Karpas-422 (cell line): ENCODE measurements around the gene KMT2C. TPM values are rescaled to one million over a fixed set of nuclear protein-coding genes. Genes with fewer than 3 reads are reported as not detected.
"Not testable (repeated sequence)": the region's sequence is repeated elsewhere in the genome, so short reads cannot be mapped to it uniquely, and the experiment has no call there.

Source experiments
- DNase-seq: peaks from one replicate; pipeline ENCODE4 v3.0.0-alpha.2; 2015
- H2AFZ ChIP-seq: fragments of 200-600 bp; sonication (generic); 2 replicates; pipeline ENCODE4 v1.6.1; 2014; ENCODE audit warnings: antibody characterized with exemption, low read length, mixed read lengths
- H3K27ac ChIP-seq: fragments of 200-600 bp; sonication (generic); 2 replicates; pipeline ENCODE4 v1.5.1; 2014; ENCODE audit warnings: mild to moderate bottlenecking, low read length, moderate library complexity
- H3K27me3 ChIP-seq: fragments of 200-600 bp; sonication (generic); 2 replicates; pipeline ENCODE4 v1.6.1; 2014; ENCODE audit warnings: low read length, mixed read lengths
- H3K36me3 ChIP-seq: fragments of 200-600 bp; sonication (generic); 2 replicates; pipeline ENCODE4 v1.6.1; 2014; ENCODE audit warnings: low read length, mixed read lengths; ENCODE audit not compliant: insufficient read depth
- H3K4me1 ChIP-seq: fragments of 200-600 bp; sonication (generic); 2 replicates; pipeline ENCODE4 v1.6.1; 2014; ENCODE audit warnings: mild to moderate bottlenecking, low read length, mixed read lengths
- H3K4me2 ChIP-seq: fragments of 200-600 bp; sonication (generic); 2 replicates; pipeline ENCODE4 v1.6.1; 2014; ENCODE audit warnings: low read length, low read depth, mild to moderate bottlenecking; ENCODE audit not compliant: poor library complexity, severe bottlenecking
- H3K4me3 ChIP-seq: fragments of 200-600 bp; sonication (generic); 2 replicates; pipeline ENCODE4 v1.5.1; 2014; ENCODE audit warnings: mild to moderate bottlenecking, antibody characterized with exemption, low read length, mixed read lengths
- H3K79me2 ChIP-seq: fragments of 200-600 bp; sonication (generic); 2 replicates; pipeline ENCODE4 v1.6.1; 2014; ENCODE audit warnings: mild to moderate bottlenecking, low read length, mixed read lengths
- H3K9ac ChIP-seq: fragments of 200-600 bp; sonication (generic); 2 replicates; pipeline ENCODE4 v1.6.0; 2014; ENCODE audit warnings: low read length
- H3K9me2 ChIP-seq: fragments of 200-600 bp; sonication (generic), shearing (Covaris generic); replicated peaks from 2 replicates; pipeline ENCODE4 v1.6.0; 2014; ENCODE audit warnings: mild to moderate bottlenecking, low read length, moderate library complexity; ENCODE audit not compliant: insufficient read depth
- H3K9me3 ChIP-seq: fragments of 300-700, 200-600 bp; sonication (generic); 2 replicates; pipeline ENCODE4 v1.6.1; 2014; ENCODE audit warnings: low read length, mixed read lengths
- H4K20me1 ChIP-seq: fragments of 200-600 bp; sonication (generic); 2 replicates; pipeline ENCODE4 v1.6.1; 2014; ENCODE audit warnings: mild to moderate bottlenecking, antibody characterized with exemption, low read length, low read depth; ENCODE audit not compliant: insufficient read depth
- total RNA-seq: library from RNA; depleted of rRNA; stranded (reverse); fragments of >200 nt; shearing (Covaris generic); gene quantifications from 2 replicates; pipeline ENCODE4 v1.2.3, GENCODE V29; 2014; ENCODE audit warnings: low replicate concordance; rRNA removed

Gene KMT2C
- total RNA-seq: 55.2 and 70.7 TPM in 2 replicates

DNA sequence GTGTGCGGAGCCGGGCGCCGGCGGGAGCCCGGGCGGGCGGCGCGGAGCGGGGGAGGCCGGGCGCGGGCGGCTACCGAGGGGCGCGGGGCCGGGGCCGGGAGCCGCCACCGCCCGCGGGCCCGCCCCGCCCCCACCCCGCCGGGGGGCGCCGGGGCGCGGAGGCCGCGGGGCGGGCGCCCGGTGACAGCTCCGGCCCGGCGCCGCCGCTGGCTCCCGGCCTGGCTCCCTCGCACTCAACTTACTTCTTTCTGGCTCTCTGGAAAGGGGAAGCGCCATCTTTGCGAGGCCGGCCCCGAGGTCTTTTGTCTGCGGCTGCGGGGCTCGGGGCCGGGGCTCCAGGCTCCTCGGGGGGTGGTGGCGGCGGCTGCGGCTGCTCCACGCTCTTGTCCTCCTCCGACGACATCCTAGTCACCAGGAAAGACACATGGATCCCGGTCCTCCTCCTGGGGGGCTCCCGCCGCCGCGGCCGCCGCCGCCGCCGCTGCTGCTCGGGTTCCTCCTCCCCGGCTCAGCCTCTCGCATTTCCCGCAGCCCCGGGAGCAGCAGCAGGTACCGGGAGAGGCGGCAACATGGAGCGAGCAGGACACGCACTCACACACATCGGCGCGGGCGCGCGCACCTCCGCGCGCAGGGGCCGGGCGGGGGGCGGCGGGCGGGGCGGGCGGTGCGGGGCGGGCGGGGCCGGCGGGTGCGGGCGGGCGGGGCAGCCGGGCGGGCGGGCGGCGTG lies at the start of gene KMT2C:
Gene KMT2C (minus strand): TSS at position 620 of the 727 bp plus-strand sequence. CDS start 217 bp downstream, at position 403.
- peak; percentile 75 for DNase-seq
- H3K79me2 ChIP-seq: peaks cover 40% of the 10 kb centered on the region
- peak within 1 kb of the TSS; percentile 93 for H3K9ac ChIP-seq

DNA sequence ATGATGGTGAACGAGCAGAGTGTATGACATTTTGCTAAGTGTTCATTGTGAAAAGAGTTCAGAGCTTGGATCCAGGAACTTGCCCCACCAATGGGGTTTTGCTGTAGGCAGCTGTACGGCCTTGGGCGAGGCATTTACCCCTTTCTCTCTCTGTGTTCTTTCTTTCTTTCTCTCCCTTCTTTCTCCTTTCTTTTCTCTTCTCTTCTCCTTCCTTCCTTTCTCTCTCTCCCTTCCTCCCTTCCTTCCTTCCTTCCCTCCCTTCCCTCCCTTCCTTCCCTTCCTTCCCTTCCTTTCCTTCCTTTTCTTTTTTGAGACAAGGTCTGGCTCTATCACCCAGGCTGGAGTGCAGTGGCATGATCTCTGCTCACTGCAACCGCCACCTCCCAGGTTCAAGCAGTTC lies 45.3 kb upstream of the KMT2C start:
- Histone ChIP-seq H3K4me3 (no peak overlapping the region), H3K27me3 (no peaks in the 10 kb centered on the region), H3K79me2 (no peaks in the 10 kb centered on the region), H3K9me3 (no peaks in the 10 kb centered on the region), H3K4me2 (no peak overlapping the region), H3K27ac (no peak overlapping the region), H3K4me1 (no peaks in the 10 kb centered on the region), H3K9me2 (no peaks in the 10 kb centered on the region), H3K9ac (no peak overlapping the region), H2AFZ (no peak overlapping the region), H3K36me3 (no peaks in the 10 kb centered on the region), H4K20me1 (no peaks in the 10 kb centered on the region)
- no peak for DNase-seq

More for the DNA sequence above, at the start of gene KMT2C:
- peak within 1 kb of the TSS; percentile 86 for H3K4me3 ChIP-seq
- peaks cover 35% of the 10 kb centered on the region for H3K4me1 ChIP-seq
- H4K20me1 ChIP-seq: peaks cover 14% of the 10 kb centered on the region; the same call in 1 of the 2 replicates
- no peaks in the 10 kb centered on the region for H3K9me2 ChIP-seq
- no peaks in the 10 kb centered on the region for H3K36me3 ChIP-seq
- H2AFZ ChIP-seq: no peak within 1 kb of the TSS
- H3K27ac ChIP-seq: peak within 1 kb of the TSS; percentile 91
- no peaks in the 10 kb centered on the region for H3K9me3 ChIP-seq
- H3K4me2 ChIP-seq: peak within 1 kb of the TSS; percentile 96
- H3K27me3 ChIP-seq: no peaks in the 10 kb centered on the region

DNA sequence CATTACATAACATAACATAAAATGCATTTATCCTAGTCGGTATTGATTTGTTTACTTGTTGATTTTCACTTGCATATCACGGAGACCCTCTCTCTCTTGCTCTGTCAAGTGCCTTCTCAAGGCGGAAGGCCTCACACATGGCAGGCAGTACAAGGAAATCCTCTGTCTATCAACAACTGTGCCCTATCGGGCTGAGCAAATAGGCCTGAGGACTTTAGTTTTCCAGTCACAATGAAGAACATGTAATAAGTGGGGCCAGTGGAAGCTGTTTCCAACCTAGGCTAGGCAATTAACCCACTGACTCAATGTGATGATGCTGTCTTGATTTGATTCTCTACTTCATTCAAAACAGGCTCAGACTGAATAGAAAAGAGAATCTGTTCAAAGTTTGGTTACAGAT lies 44.9 kb upstream of the KMT2C start:
- Histone ChIP-seq H3K9ac (no peak overlapping the region), H3K9me2 (no peaks in the 10 kb centered on the region), H3K4me2 (no peak overlapping the region), H3K79me2 (no peaks in the 10 kb centered on the region), H3K9me3 (no peaks in the 10 kb centered on the region), H3K27me3 (no peaks in the 10 kb centered on the region), H3K36me3 (no peaks in the 10 kb centered on the region), H4K20me1 (no peaks in the 10 kb centered on the region), H3K4me3 (no peak overlapping the region), H3K27ac (no peak overlapping the region), H3K4me1 (no peaks in the 10 kb centered on the region), H2AFZ (no peak overlapping the region)
- DNase-seq: no peak

DNA sequence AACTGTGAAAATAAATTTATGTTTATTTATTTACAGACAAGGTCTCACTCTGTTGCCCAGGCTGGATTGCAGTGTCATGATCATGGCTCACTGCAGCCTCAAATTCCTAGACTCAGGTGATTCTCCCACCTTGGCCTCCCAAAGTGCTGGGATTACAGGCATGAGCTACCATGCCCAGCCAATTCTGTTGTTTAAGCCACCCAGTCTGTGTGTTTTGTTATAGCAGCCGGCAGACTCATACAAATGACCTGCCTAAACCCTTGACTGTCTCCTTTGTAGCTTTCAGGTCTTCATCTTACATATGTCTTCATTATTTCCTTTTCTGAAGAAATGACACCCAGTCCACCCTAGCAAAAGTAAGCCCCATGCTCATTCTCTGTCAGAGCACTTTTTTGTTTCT lies 43.8 kb upstream of the KMT2C start:
- H3K9me2 ChIP-seq: no peaks in the 10 kb centered on the region
- no peak overlapping the region for H3K4me3 ChIP-seq
- H2AFZ ChIP-seq: no peak overlapping the region
- H3K4me2 ChIP-seq: no peak overlapping the region
- H3K27ac ChIP-seq: no peak overlapping the region
- H4K20me1 ChIP-seq: no peaks in the 10 kb centered on the region
- no peaks in the 10 kb centered on the region for H3K4me1 ChIP-seq
- no peaks in the 10 kb centered on the region for H3K36me3 ChIP-seq
- no peak for DNase-seq
- H3K27me3 ChIP-seq: no peaks in the 10 kb centered on the region
- no peaks in the 10 kb centered on the region for H3K9me3 ChIP-seq
- no peaks in the 10 kb centered on the region for H3K79me2 ChIP-seq
- H3K9ac ChIP-seq: no peak overlapping the region

DNA sequence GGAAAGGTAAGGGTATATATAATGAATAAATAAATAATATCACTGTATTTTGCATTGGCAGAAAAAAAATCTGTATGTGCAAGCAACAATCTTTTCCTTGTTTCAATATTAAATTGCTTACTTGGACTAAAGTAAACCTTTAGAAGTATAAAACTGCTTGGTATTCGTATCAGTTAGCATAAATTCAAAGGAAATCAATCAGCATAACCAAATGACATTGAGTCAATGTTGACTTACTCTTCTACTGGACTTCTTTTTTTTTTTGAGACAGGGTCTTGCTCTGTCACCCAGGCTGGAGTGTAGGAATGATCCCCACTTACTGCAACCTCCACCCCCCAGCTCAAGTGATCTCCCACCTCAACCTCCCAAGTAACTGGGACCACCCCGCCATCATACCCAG lies 42.3 kb upstream of the KMT2C start:
- H3K36me3 ChIP-seq: no peaks in the 10 kb centered on the region
- H3K4me1 ChIP-seq: no peaks in the 10 kb centered on the region
- H4K20me1 ChIP-seq: no peaks in the 10 kb centered on the region
- H3K27me3 ChIP-seq: no peaks in the 10 kb centered on the region
- H3K79me2 ChIP-seq: no peaks in the 10 kb centered on the region
- H3K27ac ChIP-seq: no peak overlapping the region
- H3K9me3 ChIP-seq: no peaks in the 10 kb centered on the region
- H3K9ac ChIP-seq: no peak overlapping the region
- no peak for DNase-seq
- no peak overlapping the region for H3K4me3 ChIP-seq
- no peaks in the 10 kb centered on the region for H3K9me2 ChIP-seq
- H2AFZ ChIP-seq: no peak overlapping the region
- H3K4me2 ChIP-seq: no peak overlapping the region

DNA sequence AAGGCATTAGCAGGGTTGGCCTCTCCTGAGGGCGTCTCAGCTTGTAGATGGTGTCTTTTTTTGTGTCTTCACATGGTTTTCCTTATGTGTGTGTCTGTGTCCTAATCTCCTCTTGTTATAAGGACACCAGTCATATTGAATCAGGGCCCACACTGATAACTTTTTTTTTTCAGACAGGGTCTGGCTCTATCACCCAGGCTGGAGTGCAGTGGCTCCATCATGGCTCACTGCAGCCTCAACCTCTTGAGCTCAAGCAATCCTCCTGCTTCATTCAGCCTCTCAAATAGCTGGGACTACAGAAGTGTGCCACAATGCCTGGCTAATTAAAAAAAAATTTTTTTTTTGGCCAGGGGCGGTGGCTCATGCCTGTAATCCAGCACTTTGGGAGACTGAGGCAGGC lies 41.3 kb upstream of the KMT2C start:
- Histone ChIP-seq H3K27ac (no peak overlapping the region), H3K9me2 (no peaks in the 10 kb centered on the region), H3K4me2 (no peak overlapping the region), H3K79me2 (no peaks in the 10 kb centered on the region), H3K4me3 (no peak overlapping the region), H4K20me1 (no peaks in the 10 kb centered on the region), H3K9ac (no peak overlapping the region), H3K4me1 (no peaks in the 10 kb centered on the region), H2AFZ (no peak overlapping the region), H3K27me3 (no peaks in the 10 kb centered on the region), H3K9me3 (no peaks in the 10 kb centered on the region), H3K36me3 (no peaks in the 10 kb centered on the region)
- no peak for DNase-seq

DNA sequence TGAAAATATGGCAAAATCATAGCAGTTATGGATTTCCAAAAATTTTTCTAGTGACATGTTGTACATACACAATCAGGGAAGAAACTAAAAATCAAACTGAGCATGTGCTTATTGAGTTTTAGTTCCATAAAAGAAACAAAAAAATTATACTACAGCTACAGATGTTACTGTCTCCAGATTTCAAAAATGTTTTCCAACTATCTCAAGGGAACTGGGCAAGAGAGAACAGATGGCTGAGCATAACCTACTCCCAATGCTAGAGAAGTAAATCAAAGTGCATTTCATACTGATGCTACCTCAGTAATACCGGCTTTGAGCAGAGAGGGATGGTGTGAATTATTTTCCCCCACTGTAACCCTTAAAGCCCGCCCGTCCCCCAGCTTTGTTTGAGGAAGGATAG lies 40.7 kb upstream of the KMT2C start:
- Histone ChIP-seq H3K27ac (no peak overlapping the region), H3K4me2 (no peak overlapping the region), H3K4me1 (no peaks in the 10 kb centered on the region), H3K4me3 (no peak overlapping the region), H3K27me3 (no peaks in the 10 kb centered on the region), H3K36me3 (no peaks in the 10 kb centered on the region), H3K9ac (no peak overlapping the region), H3K9me3 (no peaks in the 10 kb centered on the region), H4K20me1 (no peaks in the 10 kb centered on the region), H3K9me2 (no peaks in the 10 kb centered on the region), H3K79me2 (no peaks in the 10 kb centered on the region), H2AFZ (no peak overlapping the region)
- DNase-seq: no peak

DNA sequence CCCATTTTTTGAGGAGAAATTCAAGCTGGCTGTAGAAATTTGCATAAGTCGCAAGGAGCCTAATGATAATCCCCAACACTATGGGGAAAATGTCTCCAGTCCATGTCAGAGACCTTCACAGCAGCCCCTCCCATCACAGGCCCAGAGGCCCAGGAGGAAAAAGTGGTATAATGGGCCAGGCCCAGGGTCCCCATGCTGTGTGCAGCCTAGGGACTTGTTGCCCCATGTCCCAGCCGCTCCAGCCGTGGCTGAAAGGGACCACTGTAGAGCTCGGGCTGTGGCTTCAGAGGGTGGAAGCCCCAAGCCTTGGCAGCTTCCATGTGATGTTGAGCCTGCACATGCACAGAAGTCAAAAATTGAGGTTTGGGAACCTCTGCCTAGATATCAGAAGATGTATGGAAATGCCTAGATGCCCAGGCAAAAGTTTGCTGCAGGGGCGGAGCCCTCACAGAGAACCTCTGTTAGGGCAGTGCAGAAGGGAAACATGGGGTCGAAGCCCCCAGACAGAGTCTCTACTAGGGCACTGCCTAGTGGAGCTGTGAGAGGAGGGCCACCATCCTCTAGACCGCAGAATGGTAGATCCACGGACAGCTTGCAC lies 35.3 kb upstream of the KMT2C start:
- not testable (repeated sequence) for H3K9me3 ChIP-seq, H3K4me1 ChIP-seq, H3K9ac ChIP-seq, H3K36me3 ChIP-seq, H3K27me3 ChIP-seq, H2AFZ ChIP-seq, H3K4me2 ChIP-seq, H4K20me1 ChIP-seq, DNase-seq, H3K27ac ChIP-seq, H3K9me2 ChIP-seq, H3K79me2 ChIP-seq, H3K4me3 ChIP-seq
